ENCODE results near the gene MBD6. TPM values are rescaled to one million over a fixed set of nuclear protein-coding genes. Genes with fewer than 3 reads are reported as not detected.
"Not testable (repeated sequence)": the region's sequence is repeated elsewhere in the genome, so short reads cannot be mapped to it uniquely, and the experiment has no call there.

Gene MBD6
- total RNA-seq, 1 donor from 2014 or later: 10.0 TPM

DNA sequence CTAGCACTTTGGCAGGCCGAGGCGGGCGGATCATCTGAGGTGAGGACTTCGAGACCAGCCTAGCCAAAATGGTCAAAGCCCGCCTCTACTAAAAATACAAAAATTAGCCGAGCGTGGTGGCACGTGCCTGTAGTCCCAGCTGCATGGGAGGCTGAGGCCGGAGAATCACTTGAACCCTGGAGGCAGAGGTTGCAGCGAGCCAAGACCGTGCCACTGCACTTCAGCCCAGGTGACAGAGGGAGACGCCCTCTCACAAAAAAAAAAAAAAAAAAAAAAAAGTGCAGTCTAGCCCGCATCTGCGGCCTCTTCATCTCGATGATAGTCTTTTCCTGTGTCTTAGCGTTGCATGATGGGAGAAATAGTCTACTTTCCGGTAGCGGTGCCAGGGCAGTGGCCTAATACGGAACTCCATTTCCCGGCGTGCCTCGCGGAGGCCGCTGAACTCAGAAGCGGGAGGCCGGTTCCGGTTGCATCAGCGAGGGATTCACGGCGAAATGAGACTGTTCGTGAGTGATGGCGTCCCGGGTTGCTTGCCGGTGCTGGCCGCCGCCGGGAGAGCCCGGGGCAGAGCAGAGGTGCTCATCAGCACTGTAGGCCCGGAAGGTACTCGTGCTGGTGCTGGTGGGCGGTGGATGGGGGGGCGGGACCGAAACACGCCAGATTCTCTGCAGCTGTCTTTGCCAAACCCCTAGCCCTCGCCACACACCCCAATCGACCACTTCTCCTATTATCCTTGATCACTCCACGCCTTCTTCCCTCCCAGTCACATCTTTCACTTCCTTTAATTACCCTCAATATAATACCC lies 34.8 kb upstream of the MBD6 start, which contains the start of gene MARS1:
Gene MARS1, plus strand, starts transcription at position 472 of the 805 bp plus-strand sequence. Its CDS starts 23 bp downstream, at position 495.
- TF ChIP-seq, protein P1, sequence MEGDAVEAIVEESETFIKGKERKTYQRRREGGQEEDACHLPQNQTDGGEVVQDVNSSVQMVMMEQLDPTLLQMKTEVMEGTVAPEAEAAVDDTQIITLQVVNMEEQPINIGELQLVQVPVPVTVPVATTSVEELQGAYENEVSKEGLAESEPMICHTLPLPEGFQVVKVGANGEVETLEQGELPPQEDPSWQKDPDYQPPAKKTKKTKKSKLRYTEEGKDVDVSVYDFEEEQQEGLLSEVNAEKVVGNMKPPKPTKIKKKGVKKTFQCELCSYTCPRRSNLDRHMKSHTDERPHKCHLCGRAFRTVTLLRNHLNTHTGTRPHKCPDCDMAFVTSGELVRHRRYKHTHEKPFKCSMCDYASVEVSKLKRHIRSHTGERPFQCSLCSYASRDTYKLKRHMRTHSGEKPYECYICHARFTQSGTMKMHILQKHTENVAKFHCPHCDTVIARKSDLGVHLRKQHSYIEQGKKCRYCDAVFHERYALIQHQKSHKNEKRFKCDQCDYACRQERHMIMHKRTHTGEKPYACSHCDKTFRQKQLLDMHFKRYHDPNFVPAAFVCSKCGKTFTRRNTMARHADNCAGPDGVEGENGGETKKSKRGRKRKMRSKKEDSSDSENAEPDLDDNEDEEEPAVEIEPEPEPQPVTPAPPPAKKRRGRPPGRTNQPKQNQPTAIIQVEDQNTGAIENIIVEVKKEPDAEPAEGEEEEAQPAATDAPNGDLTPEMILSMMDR (IDR thresholded peaks at IDR 0.05; ENCODE audit: insufficient read depth, low read length, poor library complexity, severe bottlenecking): no peak

GRCh38 chr12:57488402-57489156 lies 34.0 kb upstream of the MBD6 start:
- TF ChIP-seq, protein P1 (IDR thresholded peaks at IDR 0.05; ENCODE audit: insufficient read depth, low read length, poor library complexity, severe bottlenecking): no peak
- peak overlapping the region; percentile 70 for H3K4me3 ChIP-seq (ENCODE audit: low read depth, low read length)
- DNase-seq (ENCODE audit: low read depth): no peak
- peaks cover 4% of the 10 kb centered on the region for H3K36me3 ChIP-seq (ENCODE audit: control insufficient read depth, insufficient read depth, low read length)
- no peaks in the 10 kb centered on the region for H3K27me3 ChIP-seq (ENCODE audit: control insufficient read depth, insufficient read depth, low read length)

More for the DNA sequence above, 34.8 kb upstream of the MBD6 start, which contains the start of gene MARS1:
- DNase-seq (ENCODE audit: low read depth): peak; percentile 93
- peaks cover 3% of the 10 kb centered on the region for H3K36me3 ChIP-seq (ENCODE audit: control insufficient read depth, insufficient read depth, low read length)
- peak within 1 kb of the TSS; percentile 70 for H3K4me3 ChIP-seq (ENCODE audit: low read depth, low read length)
- no peaks in the 10 kb centered on the region for H3K27me3 ChIP-seq (ENCODE audit: control insufficient read depth, insufficient read depth, low read length)

GRCh38 chr12:57489157-57489641 lies 33.4 kb upstream of the MBD6 start:
- DNase-seq (ENCODE audit: low read depth): no peak
- peaks cover 4% of the 10 kb centered on the region for H3K36me3 ChIP-seq (ENCODE audit: control insufficient read depth, insufficient read depth, low read length)
- H3K4me3 ChIP-seq (ENCODE audit: low read depth, low read length): peak overlapping the region; percentile 70
- TF ChIP-seq, protein P1 (IDR thresholded peaks at IDR 0.05; ENCODE audit: insufficient read depth, low read length, poor library complexity, severe bottlenecking): no peak
- H3K27me3 ChIP-seq (ENCODE audit: control insufficient read depth, insufficient read depth, low read length): no peaks in the 10 kb centered on the region

GRCh38 chr12:57490126-57490525 lies 32.5 kb upstream of the MBD6 start:
- peaks cover 4% of the 10 kb centered on the region for H3K36me3 ChIP-seq (ENCODE audit: control insufficient read depth, insufficient read depth, low read length)
- DNase-seq (ENCODE audit: low read depth): no peak
- H3K4me3 ChIP-seq (ENCODE audit: low read depth, low read length): no peak overlapping the region
- TF ChIP-seq, protein P1 (IDR thresholded peaks at IDR 0.05; ENCODE audit: insufficient read depth, low read length, poor library complexity, severe bottlenecking): no peak
- H3K27me3 ChIP-seq (ENCODE audit: control insufficient read depth, insufficient read depth, low read length): no peaks in the 10 kb centered on the region

DNA sequence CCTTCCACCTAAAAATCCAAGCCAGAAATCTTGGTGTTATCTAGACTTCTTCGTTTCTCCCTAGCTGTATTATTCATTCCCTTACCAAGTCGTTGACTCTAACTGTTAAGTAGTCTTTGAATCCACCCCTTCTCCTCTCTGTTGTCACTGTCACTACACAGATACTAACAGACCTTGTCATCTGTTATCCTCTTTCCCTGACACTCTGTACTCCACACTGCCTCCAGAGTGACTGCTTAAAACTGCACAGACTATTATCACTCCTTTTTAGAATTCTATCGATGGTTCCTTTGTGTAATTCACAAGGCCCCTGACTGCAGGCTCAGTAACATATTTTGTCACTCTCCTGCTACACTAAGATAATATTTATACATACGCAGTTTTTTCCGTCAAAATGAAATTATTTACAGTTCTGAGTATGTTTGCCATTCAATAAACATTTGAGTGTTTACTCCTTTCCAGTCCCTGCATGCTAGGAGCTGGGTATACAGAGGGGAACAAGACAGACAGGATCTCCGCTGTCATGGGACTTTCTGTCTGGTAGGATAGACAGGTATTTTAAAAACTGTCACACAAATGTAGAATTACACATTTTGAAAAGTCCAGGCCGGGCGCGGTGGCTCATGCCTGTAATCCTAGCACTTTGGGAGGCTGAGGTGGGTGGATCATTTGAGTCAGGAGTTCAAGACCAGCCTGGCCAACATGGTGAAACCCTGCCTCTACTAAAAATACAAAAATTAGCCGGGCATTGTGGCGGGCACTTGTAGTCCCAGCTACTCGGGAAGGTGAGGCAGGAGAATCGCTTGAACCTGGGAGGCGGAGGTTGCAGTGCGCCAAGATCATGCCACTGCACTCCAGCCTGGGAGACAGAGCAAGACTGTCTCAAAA lies 31.0 kb upstream of the MBD6 start:
- H3K4me3 ChIP-seq (ENCODE audit: low read depth, low read length): no peak overlapping the region
- TF ChIP-seq, protein P1 (IDR thresholded peaks at IDR 0.05; ENCODE audit: insufficient read depth, low read length, poor library complexity, severe bottlenecking): peak; percentile 15

GRCh38 chr12:57495051-57495701 lies 27.4 kb upstream of the MBD6 start:
- H3K4me3 ChIP-seq (ENCODE audit: low read depth, low read length); H3K27me3 ChIP-seq (ENCODE audit: control insufficient read depth, insufficient read depth, low read length); H3K36me3 ChIP-seq (ENCODE audit: control insufficient read depth, insufficient read depth, low read length); DNase-seq (ENCODE audit: low read depth): not testable (repeated sequence)

More for the DNA sequence above, 31.0 kb upstream of the MBD6 start:
- Histone ChIP-seq H3K27me3 (ENCODE audit: control insufficient read depth, insufficient read depth, low read length) (no peaks in the 10 kb centered on the region), H3K36me3 (ENCODE audit: control insufficient read depth, insufficient read depth, low read length) (peaks cover 4% of the 10 kb centered on the region)
- no peak for DNase-seq (ENCODE audit: low read depth)

Data from kidney epithelial cell (primary cell).